K562 (cell line): Measurements from ENCODE around the gene CEP295NL. TPM values are rescaled to one million over a fixed set of nuclear protein-coding genes. Genes with fewer than 3 reads are reported as not detected.

Source experiments
- BDP1 ChIP-seq: IDR thresholded peaks from 3 replicates; pipeline ENCODE4 v1.6.1; 2011; ENCODE audit not compliant: insufficient read length, insufficient read depth
- CBX5 ChIP-seq: IDR thresholded peaks from 2 replicates; pipeline ENCODE4 v1.6.1; 2014; ENCODE audit warnings: low read depth, borderline replicate concordance
- CSDE1 ChIP-seq, 2 experiments: fragments of 450-650 bp; IDR thresholded peaks; 2 replicates each; pipeline ENCODE4 v1.6.1; 2016; ENCODE audit warnings: mild to moderate bottlenecking in 1 of 2
- EP400 ChIP-seq: fragments of 450-650 bp; IDR thresholded peaks from 2 replicates; pipeline ENCODE4 v1.6.1; 2017; ENCODE audit warnings: antibody characterized with exemption, mild to moderate bottlenecking, moderate library complexity
- GABPB1 ChIP-seq: sonication (generic); formaldehyde crosslinking; IDR thresholded peaks from 2 replicates; pipeline ENCODE4 v1.8.0; 2022; ENCODE audit warnings: mild to moderate bottlenecking, missing genetic modification reagents
- GABPB2 ChIP-seq: fragments of 250-450 bp; sonication (Bioruptor Pico); conservative IDR thresholded peaks from 2 replicates; pipeline ENCODE4 v1.5.1; 2021; ENCODE audit warnings: mild to moderate bottlenecking
- MEIS2 ChIP-seq: fragments of 450-650 bp; IDR thresholded peaks from 2 replicates; pipeline ENCODE4 v1.6.1; 2014; ENCODE audit warnings: mild to moderate bottlenecking; ENCODE audit not compliant: partially characterized antibody
- NR2C2 ChIP-seq, 2 experiments: fragments of 200-800 bp in 1 of 2; sonication (Bioruptor generic) in 1 of 2; sonication (generic) in 1 of 2; formaldehyde crosslinking in 1 of 2; IDR thresholded peaks; 2 replicates each; pipeline versions ENCODE4 v1.6.1 to v1.8.0; 2016 to 2022; ENCODE audit warnings: mild to moderate bottlenecking in 1 of 2, missing compliant biosample characterization in 1 of 2, missing genetic modification characterization in 1 of 2, missing genetic modification reagents in 1 of 2
- POLR2G ChIP-seq: fragments of 200-400 bp; formaldehyde crosslinking; IDR thresholded peaks from 2 replicates; pipeline ENCODE4 v1.6.1; 2017; ENCODE audit warnings: low read depth, mild to moderate bottlenecking, antibody characterized with exemption, low read length, moderate library complexity
- RBM14 ChIP-seq: fragments of 200-400 bp; formaldehyde crosslinking; IDR thresholded peaks from 2 replicates; pipeline ENCODE4 v1.6.1; 2018; ENCODE audit warnings: low read depth, mild to moderate bottlenecking, low read length, moderate library complexity, borderline replicate concordance; ENCODE audit not compliant: insufficient read depth
- polyA plus RNA-seq, 8 experiments: library from polyadenylated mRNA; depleted of rRNA in 4 of 8; stranded (reverse) in 5 of 8; unstranded in 3 of 8; fragments of >200 nt; fragmentation: Nextera tagmentation in 2 of 8; fragmentation: Illumina TruSeq in 1 of 8; extraction: Ambion mirVana in 2 of 8; extraction: Trizol in 1 of 8; gene quantifications; 2 replicates each; pipeline versions ENCODE4 v1.2.1 to v1.2.3, GENCODE V29; 2011 to 2014; ENCODE audit warnings: inconsistent platforms in 1 of 8, missing spikeins in 1 of 8
- total RNA-seq, 7 experiments: library from RNA; depleted of rRNA in 6 of 7; stranded (reverse); fragments of >200 nt in 6 of 7; fragmentation: Illumina TruSeq in 2 of 7; extraction: Trizol in 2 of 7; gene quantifications; 2 replicates each; pipeline versions ENCODE4 v1.2.1 to v1.2.3, GENCODE V29; 2011 to 2021; ENCODE audit warnings: low replicate concordance in 1 of 7
- TF ChIP-seq, protein P1 (sequence below): fragments of 200-800 bp; sonication (Bioruptor generic); IDR thresholded peaks from 2 replicates; pipeline ENCODE4 v1.6.1; 2017; ENCODE audit warnings: missing genetic modification characterization, missing compliant biosample characterization
- TF ChIP-seq, protein P2 (sequence below): fragments of 250-450 bp; sonication (Bioruptor Pico); IDR thresholded peaks from 2 replicates; pipeline ENCODE4 v1.5.0; 2022; ENCODE audit warnings: mild to moderate bottlenecking
- TF ChIP-seq, protein P3 (sequence below): fragments of 450-650 bp; IDR thresholded peaks from 2 replicates; pipeline ENCODE4 v1.6.1; 2018; ENCODE audit warnings: mild to moderate bottlenecking, low read depth; ENCODE audit not compliant: partially characterized antibody
- TF ChIP-seq, protein P4 (sequence below): sonication (generic); formaldehyde crosslinking; IDR thresholded peaks from 2 replicates; pipeline ENCODE4 v1.8.0; 2022; ENCODE audit warnings: missing genetic modification reagents, mild to moderate bottlenecking, moderate library complexity, borderline replicate concordance
- TF ChIP-seq, protein P5 (sequence below): fragments of 450-650 bp; formaldehyde crosslinking; conservative IDR thresholded peaks from 2 replicates; pipeline ENCODE4 v1.4.0; 2022; ENCODE audit warnings: mild to moderate bottlenecking, missing genetic modification characterization
- TF ChIP-seq, protein P6 (sequence below): sonication (generic); formaldehyde crosslinking; IDR thresholded peaks from 2 replicates; pipeline ENCODE4 v1.8.1; 2023; ENCODE audit warnings: mild to moderate bottlenecking, missing genetic modification reagents, moderate library complexity

CEP295NL gene
- total and polyA plus RNA-seq, 9 of the 15 experiments (the other 6 are each of a cell fraction or from before 2014, with no cell fraction given): not detected

DNA sequence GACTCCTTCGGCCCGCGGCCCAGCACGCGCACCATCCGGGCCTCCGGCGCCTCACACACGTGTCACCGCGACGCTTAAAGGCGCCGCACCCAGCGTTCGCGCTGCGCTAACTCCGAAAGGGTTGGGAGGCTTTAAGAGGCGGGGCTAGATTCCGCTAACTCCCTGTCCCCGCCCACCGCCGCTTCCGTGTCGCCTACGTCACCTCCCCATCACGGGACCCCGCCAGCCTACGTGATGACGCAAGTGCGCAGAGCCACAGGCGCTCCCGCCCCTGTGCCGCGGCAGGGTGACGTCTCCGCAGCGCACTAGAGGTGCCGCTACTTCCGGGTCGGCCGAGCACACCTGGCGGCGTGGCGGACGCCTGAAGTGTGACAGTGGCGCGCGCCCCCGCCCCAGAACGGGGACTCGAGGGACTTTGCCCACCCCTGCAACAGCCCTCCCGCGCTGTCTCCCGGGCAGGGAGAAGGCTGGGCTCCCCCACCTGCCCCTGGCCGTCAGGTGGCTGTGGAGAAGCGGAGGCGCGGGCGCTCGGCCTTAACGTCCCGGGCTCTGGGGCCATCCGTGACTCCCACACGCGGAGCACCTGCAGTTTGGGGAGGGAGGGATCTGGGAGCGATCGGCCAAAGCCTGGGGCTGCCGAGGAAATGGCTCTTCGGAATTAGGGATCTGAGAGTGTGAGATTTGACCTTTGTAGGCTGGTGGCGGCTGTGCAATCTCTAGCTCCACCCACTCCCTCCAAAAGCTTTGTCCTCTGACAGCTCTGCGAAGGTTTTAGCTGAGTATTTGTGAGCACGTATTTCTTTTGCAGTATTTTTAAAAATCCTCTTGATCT, 62.0 kb downstream of the CEP295NL start, which contains the start of gene USP36 (continued):
- TF ChIP-seq, protein P1, sequence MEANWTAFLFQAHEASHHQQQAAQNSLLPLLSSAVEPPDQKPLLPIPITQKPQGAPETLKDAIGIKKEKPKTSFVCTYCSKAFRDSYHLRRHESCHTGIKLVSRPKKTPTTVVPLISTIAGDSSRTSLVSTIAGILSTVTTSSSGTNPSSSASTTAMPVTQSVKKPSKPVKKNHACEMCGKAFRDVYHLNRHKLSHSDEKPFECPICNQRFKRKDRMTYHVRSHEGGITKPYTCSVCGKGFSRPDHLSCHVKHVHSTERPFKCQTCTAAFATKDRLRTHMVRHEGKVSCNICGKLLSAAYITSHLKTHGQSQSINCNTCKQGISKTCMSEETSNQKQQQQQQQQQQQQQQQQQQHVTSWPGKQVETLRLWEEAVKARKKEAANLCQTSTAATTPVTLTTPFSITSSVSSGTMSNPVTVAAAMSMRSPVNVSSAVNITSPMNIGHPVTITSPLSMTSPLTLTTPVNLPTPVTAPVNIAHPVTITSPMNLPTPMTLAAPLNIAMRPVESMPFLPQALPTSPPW (CRISPR knock-in tag): peak; percentile 70
- peak; percentile 91 for TF ChIP-seq GABPB1 (CRISPR knock-in tag)
- TF ChIP-seq GABPB2 (CRISPR knock-in tag): no peak
- no peak for TF ChIP-seq CBX5
- peak in 1 of 2 experiments; percentile 53; a peak in 1 of 4 replicates for TF ChIP-seq CSDE1 (IDR thresholded peaks at IDR 0.05)
- TF ChIP-seq, protein P2, sequence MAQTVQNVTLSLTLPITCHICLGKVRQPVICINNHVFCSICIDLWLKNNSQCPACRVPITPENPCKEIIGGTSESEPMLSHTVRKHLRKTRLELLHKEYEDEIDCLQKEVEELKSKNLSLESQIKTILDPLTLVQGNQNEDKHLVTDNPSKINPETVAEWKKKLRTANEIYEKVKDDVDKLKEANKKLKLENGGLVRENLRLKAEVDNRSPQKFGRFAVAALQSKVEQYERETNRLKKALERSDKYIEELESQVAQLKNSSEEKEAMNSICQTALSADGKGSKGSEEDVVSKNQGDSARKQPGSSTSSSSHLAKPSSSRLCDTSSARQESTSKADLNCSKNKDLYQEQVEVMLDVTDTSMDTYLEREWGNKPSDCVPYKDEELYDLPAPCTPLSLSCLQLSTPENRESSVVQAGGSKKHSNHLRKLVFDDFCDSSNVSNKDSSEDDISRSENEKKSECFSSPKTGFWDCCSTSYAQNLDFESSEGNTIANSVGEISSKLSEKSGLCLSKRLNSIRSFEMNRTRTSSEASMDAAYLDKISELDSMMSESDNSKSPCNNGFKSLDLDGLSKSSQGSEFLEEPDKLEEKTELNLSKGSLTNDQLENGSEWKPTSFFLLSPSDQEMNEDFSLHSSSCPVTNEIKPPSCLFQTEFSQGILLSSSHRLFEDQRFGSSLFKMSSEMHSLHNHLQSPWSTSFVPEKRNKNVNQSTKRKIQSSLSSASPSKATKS: 0 out of 2 replicates have a peak, but pooled peaks have one; percentile 37
- TF ChIP-seq, protein P3, sequence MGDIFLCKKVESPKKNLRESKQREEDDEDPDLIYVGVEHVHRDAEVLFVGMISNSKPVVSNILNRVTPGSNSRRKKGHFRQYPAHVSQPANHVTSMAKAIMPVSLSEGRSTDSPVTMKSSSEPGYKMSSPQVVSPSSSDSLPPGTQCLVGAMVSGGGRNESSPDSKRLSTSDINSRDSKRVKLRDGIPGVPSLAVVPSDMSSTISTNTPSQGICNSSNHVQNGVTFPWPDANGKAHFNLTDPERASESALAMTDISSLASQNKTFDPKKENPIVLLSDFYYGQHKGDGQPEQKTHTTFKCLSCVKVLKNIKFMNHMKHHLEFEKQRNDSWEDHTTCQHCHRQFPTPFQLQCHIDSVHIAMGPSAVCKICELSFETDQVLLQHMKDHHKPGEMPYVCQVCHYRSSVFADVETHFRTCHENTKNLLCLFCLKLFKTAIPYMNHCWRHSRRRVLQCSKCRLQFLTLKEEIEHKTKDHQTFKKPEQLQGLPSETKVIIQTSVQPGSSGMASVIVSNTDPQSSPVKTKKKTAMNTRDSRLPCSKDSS: no peak
- TF ChIP-seq, protein P4, sequence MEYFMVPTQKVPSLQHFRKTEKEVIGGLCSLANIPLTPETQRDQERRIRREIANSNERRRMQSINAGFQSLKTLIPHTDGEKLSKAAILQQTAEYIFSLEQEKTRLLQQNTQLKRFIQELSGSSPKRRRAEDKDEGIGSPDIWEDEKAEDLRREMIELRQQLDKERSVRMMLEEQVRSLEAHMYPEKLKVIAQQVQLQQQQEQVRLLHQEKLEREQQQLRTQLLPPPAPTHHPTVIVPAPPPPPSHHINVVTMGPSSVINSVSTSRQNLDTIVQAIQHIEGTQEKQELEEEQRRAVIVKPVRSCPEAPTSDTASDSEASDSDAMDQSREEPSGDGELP (CRISPR knock-in tag): peak; percentile 92
- no peak for TF ChIP-seq BDP1
- peak; percentile 94 for TF ChIP-seq POLR2G
- peak; percentile 62 for TF ChIP-seq MEIS2
- peak; percentile 98 for TF ChIP-seq EP400
- TF ChIP-seq, protein P5, sequence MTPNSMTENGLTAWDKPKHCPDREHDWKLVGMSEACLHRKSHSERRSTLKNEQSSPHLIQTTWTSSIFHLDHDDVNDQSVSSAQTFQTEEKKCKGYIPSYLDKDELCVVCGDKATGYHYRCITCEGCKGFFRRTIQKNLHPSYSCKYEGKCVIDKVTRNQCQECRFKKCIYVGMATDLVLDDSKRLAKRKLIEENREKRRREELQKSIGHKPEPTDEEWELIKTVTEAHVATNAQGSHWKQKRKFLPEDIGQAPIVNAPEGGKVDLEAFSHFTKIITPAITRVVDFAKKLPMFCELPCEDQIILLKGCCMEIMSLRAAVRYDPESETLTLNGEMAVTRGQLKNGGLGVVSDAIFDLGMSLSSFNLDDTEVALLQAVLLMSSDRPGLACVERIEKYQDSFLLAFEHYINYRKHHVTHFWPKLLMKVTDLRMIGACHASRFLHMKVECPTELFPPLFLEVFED (CRISPR knock-in tag): 0 out of 2 replicates have a peak, but pooled peaks have one; percentile 20
- TF ChIP-seq NR2C2 (CRISPR knock-in tag; IDR thresholded peaks at IDR 0.05): no peak; the same call in none of the 2 replicates
- peak; percentile 93 for TF ChIP-seq NR2C2 (tag; IDR thresholded peaks at IDR 0.05)
- no peak for TF ChIP-seq RBM14
- TF ChIP-seq, protein P6, sequence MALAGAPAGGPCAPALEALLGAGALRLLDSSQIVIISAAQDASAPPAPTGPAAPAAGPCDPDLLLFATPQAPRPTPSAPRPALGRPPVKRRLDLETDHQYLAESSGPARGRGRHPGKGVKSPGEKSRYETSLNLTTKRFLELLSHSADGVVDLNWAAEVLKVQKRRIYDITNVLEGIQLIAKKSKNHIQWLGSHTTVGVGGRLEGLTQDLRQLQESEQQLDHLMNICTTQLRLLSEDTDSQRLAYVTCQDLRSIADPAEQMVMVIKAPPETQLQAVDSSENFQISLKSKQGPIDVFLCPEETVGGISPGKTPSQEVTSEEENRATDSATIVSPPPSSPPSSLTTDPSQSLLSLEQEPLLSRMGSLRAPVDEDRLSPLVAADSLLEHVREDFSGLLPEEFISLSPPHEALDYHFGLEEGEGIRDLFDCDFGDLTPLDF (CRISPR knock-in tag): no peak; the same call in 1 of the 2 replicates
